Activated T-cell treated with anti-CD3 and anti-CD28 coated beads for 48 hours (primary cell): ENCODE data around the gene LUZP2.
"Not testable (repeated sequence)": the region's sequence is repeated elsewhere in the genome, so short reads cannot be mapped to it uniquely, and the experiment has no call there.

Experiments used
- DNase-seq: peaks from one replicate; pipeline ENCODE4 v3.0.0-alpha.2; 2020; ENCODE audit warnings: low read depth

Gene LUZP2

DNA sequence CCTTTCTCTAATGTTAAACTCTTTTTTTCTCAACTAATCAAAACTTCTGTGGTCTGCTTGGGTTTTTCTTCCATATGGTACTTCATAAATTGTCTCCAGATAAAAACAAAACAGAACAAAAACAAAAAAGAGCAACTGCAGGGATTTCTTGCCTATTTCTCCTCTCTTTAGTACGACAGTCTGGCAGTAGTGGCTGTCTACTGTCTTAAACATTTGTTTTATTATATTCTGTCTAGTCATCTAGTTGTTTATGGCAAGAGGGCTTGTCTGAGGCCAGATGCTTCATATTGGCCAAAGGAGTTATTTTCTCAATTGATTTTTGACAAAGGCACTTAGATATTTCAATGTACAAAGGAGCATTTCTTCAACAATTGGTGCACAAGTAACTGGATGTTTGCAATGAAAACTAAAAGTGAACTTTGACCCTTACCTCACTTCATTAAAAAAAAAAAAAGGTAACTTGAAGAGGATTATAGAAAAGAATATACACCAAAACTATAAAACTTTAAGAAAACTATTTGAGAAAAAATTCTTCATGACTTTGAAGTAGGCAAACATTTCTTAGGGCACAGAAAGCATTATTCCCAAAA, 404.2 kb downstream of the LUZP2 start:
- no peak for DNase-seq

- DNase-seq, result no peak
These were observed 406.7 kb downstream of the LUZP2 start for GRCh38 chr11:24903555-24903954.

DNA sequence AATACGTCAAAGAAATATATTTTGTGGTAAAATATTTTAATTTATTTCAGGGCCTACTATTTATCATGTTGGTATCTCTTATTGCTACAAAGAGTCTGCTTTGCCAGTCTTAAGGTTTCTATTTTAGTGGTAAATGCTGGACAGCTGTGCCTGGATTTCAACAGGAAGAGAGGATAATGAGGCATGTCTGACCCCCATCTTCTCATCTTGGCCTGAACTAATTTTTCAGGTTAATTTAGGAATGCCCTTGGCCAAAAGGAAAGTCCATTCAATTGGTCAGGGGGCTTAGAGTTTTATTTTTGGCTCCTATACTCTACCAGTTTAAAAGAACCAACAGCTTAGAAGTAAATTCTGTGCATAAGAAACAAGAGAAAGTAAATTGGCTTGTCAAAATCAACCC, 428.2 kb downstream of the LUZP2 start:
- no peak for DNase-seq

GRCh38 chr11:24932110-24933000, 435.5 kb downstream of the LUZP2 start:
- no peak for DNase-seq

DNA sequence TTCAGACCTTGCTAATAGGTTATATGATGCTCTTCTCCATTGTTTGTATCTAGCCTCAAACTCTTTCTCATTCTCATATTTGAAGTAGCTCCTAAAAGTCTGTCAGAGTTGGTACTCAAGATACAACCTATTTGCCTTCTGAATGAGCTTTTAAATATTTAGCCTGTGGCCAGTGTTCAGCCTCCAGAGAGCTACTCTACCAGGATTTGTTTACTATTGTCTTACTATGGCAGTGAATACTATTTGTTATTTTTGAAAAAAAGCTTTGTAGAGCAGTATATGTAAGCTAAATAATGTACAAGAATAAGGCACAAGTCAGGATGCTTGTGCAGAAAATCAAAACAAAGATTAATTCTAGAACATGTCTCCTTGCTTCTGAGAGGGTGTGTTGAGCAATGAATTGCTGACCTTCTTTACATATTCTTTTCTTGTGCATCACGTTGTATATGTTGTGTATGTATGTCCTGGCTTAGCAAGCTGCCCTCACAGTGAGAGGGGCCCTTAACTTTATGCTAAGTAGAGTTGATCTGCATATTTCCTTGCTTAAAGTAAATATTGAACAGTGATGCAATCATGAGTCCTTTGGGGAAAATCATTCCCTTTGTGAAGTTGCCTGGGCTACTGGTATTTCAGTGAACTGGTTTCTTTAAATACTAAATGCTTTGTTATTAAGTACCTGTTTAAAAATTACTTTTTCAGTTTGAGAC, 438.0 kb downstream of the LUZP2 start:
- no peak for DNase-seq

- no peak for DNase-seq
These were observed 448.0 kb downstream of the LUZP2 start for GRCh38 chr11:24944891-24945290.

DNA sequence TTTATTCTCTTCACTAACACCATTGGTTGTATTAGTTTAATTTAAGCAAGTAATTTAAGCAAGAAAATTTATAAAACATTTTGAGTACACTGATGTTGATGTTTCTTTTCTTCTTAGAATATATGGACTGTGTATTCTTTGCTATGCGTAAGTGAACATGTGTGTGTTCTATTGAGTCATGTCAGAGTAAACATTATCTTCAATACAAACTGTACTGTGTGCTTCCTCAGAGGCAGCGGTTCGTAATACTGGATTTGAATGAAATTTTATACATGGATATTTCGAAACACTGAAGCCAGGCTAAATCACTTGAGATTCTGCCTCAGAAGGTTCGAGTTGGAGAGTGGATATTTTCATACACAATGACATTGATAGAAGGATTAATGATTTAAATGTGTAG, 452.6 kb downstream of the LUZP2 start:
- no peak for DNase-seq

- no peak for DNase-seq
These were observed 467.0 kb downstream of the LUZP2 start for GRCh38 chr11:24963852-24964251.

DNA sequence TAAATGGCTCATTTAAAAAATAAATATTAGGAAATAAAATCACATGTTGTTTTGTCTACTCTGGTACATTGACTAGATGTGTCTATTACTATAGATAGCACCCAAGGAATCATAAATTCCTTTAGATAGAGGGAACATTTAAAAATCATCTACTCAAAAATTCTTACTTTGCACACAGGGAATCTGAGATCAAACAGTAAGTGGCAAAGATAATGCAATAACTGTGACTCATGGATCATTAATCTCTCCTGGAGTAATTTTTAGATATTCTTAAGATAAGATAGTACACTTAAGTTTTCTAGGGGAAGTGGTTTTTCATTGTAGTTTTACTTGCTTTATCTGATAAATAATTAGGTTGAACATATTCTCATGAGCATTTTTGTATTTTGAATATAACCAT, 468.9 kb downstream of the LUZP2 start:
- no peak for DNase-seq

DNA sequence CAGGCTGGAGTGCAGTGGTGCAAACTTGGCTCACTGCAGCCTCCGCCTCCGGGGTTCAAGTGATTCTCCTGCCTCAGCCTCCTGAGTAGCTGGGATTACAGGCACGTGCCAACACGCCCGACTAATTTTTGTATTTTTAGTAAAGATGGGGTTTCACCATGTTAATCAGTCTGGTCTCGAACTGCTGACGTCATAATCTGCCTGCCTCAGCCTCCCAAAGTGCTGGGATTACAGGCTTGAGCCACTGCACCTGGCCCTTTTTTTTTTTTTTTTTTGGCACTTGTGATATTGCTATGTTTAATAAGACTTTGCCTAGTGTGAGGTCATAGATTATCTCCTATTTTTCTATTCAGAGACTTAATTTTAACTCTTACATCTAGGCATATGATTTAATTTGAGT, 497.1 kb downstream of the LUZP2 start:
- DNase-seq, result not testable (repeated sequence)

GRCh38 chr11:24999929-25000328, 503.1 kb downstream of the LUZP2 start:
- not testable (repeated sequence) for DNase-seq

- no peak for DNase-seq
These were observed 540.6 kb downstream of the LUZP2 start for GRCh38 chr11:25037431-25037830.

- no peak for DNase-seq
These were observed 541.3 kb downstream of the LUZP2 start for GRCh38 chr11:25038131-25038530.

GRCh38 chr11:25039165-25039564, 542.3 kb downstream of the LUZP2 start:
- no peak for DNase-seq

- DNase-seq, result no peak
These were observed 551.8 kb downstream of the LUZP2 start for GRCh38 chr11:25048632-25049031.

DNA sequence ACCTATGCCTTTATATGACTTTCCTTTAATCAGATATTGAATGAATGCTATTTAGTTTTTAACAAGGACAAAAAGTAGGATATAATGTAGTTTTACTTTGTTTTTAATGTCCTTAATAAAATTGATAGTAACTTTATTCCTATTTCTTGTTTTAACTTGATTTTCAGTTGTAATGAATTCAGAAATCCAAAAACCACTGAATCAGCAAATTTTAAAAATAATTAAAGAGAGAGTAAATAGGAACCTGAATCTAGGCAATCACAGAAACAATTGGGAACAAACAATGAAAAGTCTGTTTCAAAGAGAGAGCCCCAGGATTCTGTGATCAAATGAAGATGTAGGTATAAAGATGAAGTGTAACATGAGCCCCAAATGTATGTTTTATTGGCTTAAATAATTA, 556.0 kb downstream of the LUZP2 start:
- no peak for DNase-seq

DNA sequence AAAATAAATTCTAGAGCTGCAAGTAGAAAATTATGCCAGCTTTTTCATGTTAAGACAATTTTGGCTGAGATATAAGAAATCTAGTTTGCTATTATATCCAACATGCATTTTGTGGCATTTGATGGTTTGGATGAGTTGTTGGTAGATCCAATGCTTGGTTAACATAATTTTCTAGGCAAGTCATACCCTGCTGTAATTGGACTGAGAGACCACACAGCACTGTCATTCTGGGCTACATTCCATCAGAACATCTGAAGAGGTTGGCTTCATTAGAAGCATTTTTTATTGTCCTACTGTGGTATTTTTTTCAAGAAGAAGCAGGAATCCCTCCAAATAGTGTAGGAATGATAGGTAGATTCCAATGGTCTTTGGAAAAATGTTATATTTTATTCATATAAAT, 561.0 kb downstream of the LUZP2 start:
- DNase-seq, result no peak

- no peak for DNase-seq
These were observed 568.9 kb downstream of the LUZP2 start for GRCh38 chr11:25065746-25066145.

DNA sequence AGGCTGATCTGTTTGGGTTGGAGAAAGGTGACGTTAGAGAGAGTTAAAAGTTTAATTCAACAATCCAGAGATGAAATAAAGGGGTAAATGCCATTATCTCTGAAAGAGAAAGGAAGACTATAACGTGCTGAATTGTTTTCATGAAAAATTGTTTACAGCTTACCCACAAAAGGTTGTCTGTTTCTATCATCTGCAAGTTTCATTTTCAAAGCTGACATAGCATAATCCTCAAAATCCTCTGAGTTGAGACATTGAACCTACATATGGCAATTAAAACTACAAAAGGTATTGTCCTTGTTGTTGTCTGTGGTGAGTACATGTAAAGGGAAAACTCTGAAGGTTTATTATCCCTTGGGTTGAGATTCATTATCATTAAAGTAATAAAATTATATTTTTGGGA, 569.9 kb downstream of the LUZP2 start:
- DNase-seq, result no peak

DNA sequence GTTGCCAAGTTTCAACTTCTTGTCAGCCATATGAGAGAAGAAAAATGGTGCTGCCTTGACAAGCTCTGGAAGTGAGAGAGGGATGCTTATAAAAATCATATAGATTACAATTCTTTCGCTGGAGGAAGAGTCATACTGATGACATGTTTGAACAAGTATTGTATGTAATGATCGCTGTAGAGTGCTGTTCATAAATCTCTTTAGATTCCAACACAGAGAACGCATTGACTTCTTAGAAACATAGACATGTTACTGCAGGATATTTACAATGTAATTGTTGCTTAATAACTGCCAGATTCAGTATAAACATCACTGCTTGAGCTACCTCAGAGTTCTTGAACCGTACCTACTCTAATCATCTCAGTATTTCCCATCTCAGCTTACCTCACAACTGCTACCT, 571.6 kb downstream of the LUZP2 start:
- DNase-seq, result no peak

DNA sequence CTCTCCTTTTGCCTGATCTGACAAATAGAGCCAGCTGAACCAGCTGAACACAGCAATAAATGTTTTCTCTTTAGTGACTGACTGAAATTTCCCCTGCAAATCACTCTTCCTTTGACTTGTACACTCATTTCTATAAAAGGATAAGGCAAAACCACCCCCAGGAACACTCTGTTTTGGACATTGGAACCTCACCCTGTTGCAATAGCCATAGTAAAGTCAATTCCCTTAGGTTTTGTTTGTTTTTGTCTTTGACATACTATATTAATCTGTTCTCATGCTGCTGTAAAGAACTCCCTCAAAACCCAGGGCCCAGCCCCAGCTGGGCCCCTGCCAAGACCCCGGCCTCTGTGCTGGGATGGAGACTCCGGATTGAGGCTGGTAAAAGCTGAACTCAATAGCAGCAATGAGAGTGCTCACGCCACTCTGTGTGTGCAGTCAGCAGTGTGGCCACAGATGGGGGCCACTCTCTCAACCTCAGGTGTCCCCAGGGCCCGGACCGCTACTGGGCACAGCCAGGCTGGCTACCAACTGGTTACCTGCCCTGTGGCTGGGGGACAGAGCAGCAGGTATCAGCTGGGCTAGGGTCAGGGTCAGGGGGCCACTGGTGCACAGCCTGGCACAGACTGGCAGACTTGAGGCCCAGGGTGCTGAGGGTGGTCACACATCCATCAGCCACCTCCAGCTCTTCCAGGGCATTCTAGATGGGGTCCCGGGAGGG, 597.4 kb downstream of the LUZP2 start:
- DNase-seq, result no peak

DNA sequence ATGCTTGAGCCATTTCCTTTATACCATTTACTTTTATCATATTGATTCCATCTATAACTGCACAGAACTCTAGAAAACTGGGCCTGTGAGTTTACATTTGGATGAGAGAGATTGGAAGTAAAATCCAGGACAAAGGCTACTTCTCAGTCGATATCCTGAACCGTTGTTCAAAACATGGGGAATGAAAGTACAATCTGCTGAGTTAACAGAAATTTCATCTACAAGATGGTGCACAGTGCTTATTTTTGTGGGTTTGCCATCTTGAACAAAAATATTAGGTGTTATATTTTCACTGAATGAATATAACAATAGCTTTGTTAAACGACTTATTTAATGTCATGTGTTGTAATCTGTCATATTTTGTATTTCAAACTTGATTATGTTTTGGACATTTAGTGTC, 622.6 kb downstream of the LUZP2 start:
- no peak for DNase-seq
